A549 (cell line): ENCODE data around the gene CBX5. TPM values are rescaled to one million over a fixed set of nuclear protein-coding genes. Genes with fewer than 3 reads are reported as not detected.

Experiments
- BCL3 ChIP-seq: fragments of >200 bp; sonication (Bioruptor Twin); formaldehyde crosslinking; IDR thresholded peaks from 3 replicates; pipeline ENCODE4 v1.6.1; 2016
- BHLHE40 ChIP-seq: IDR thresholded peaks from 2 replicates; pipeline ENCODE4 v1.6.1; 2012; ENCODE audit warnings: low read depth, low read length, inconsistent platforms
- CHD4 ChIP-seq: fragments of 200-600 bp; sonication (generic); IDR thresholded peaks from 2 replicates; pipeline ENCODE4 v1.6.1; 2016; ENCODE audit warnings: antibody characterized with exemption, mild to moderate bottlenecking, borderline replicate concordance
- GATA3 ChIP-seq: IDR thresholded peaks from 2 replicates; pipeline ENCODE4 v1.6.1; 2012; ENCODE audit warnings: borderline replicate concordance
- HEYL ChIP-seq: fragments of 250-450 bp; sonication (Bioruptor Pico); IDR thresholded peaks from 2 replicates; pipeline ENCODE4 v1.8.0; 2021; ENCODE audit warnings: mild to moderate bottlenecking, moderate library complexity
- JUNB ChIP-seq: fragments of >200 bp; sonication (Bioruptor Twin); formaldehyde crosslinking; IDR thresholded peaks from 2 replicates; pipeline ENCODE4 v1.6.1; 2016
- MAZ ChIP-seq: fragments of 150-350 bp; IDR thresholded peaks from 2 replicates; pipeline ENCODE4 v1.6.1; 2014; ENCODE audit warnings: antibody characterized with exemption, low read depth, low read length, borderline replicate concordance
- NPAS2 ChIP-seq: fragments of 250-450 bp; sonication (Bioruptor Pico); IDR thresholded peaks from 2 replicates; pipeline ENCODE4 v1.8.0; 2022; ENCODE audit warnings: mild to moderate bottlenecking, moderate library complexity, borderline replicate concordance
- NR3C1 ChIP-seq: fragments of >200 bp; sonication (Bioruptor Twin); formaldehyde crosslinking; IDR thresholded peaks from 3 replicates; pipeline ENCODE4 v1.6.1; 2017
- POLR2AphosphoS2 ChIP-seq: conservative IDR thresholded peaks from 2 replicates; pipeline ENCODE4 v1.6.1; 2012; ENCODE audit warnings: low read length, improper control_type of control experiment, inconsistent platforms
- RAD21 ChIP-seq, 2 experiments: fragments of >200 bp in 1 of 2; sonication (Bioruptor Twin) in 1 of 2; formaldehyde crosslinking in 1 of 2; IDR thresholded peaks in 1 of 2; conservative IDR thresholded peaks in 1 of 2; 2 replicates in 1 of 2; 3 replicates in 1 of 2; pipeline ENCODE4 v1.6.1; 2012 to 2018; ENCODE audit warnings: inconsistent platforms in 1 of 2
- REST ChIP-seq: fragments of 200-600 bp; sonication (generic); IDR thresholded peaks from 2 replicates; pipeline ENCODE4 v1.6.1; 2016; ENCODE audit warnings: antibody characterized with exemption, mild to moderate bottlenecking, moderate library complexity
- SMC3 ChIP-seq: fragments of >200 bp; sonication (Bioruptor Twin); formaldehyde crosslinking; IDR thresholded peaks from 3 replicates; pipeline ENCODE4 v1.6.1; 2018; ENCODE audit warnings: inconsistent platforms
- TFCP2L1 ChIP-seq: fragments of 250-450 bp; sonication (Bioruptor Pico); IDR thresholded peaks from 2 replicates; pipeline ENCODE4 v1.5.0; 2021; ENCODE audit warnings: mild to moderate bottlenecking
- ZNF302 ChIP-seq: fragments of 250-450 bp; sonication (Bioruptor Pico); IDR thresholded peaks from 2 replicates; pipeline ENCODE4 v1.9.0; 2021; ENCODE audit warnings: inconsistent platforms, mild to moderate bottlenecking, moderate library complexity
- ZSCAN20 ChIP-seq: fragments of 250-450 bp; sonication (Bioruptor Pico); IDR thresholded peaks from 2 replicates; pipeline ENCODE4 v1.8.0; 2022; ENCODE audit warnings: mild to moderate bottlenecking, moderate library complexity
- polyA plus RNA-seq, 4 experiments: library from polyadenylated mRNA; depleted of rRNA in 3 of 4; stranded (reverse); fragments of >200 nt; fragmentation: RNase III in 1 of 4; extraction: RNeasy Plus Mini Kit Qiagen cat#74134 plus additional on column Dnase treatment in 1 of 4; gene quantifications; 2 replicates in 3 of 4; 3 replicates in 1 of 4; pipeline ENCODE4 v1.2.3, GENCODE V29; 2011 to 2017
- TF ChIP-seq, protein P1 (sequence below): fragments of 150-350 bp; IDR thresholded peaks from 2 replicates; pipeline ENCODE4 v1.6.1; 2014; ENCODE audit warnings: low read depth, mild to moderate bottlenecking, low read length
- TF ChIP-seq, protein P2 (sequence below): fragments of >200 bp; sonication (Bioruptor Twin); formaldehyde crosslinking; IDR thresholded peaks from 3 replicates; pipeline ENCODE4 v1.5.1; 2016
- TF ChIP-seq, protein P3 (sequence below): IDR thresholded peaks from 2 replicates; pipeline ENCODE4 v1.6.1; 2012; ENCODE audit warnings: low read depth, borderline replicate concordance

CBX5 gene
- polyA plus RNA-seq, 2 of the 4 experiments (the other 2 are of a cell fraction), result 39.5 to 129 TPM

DNA sequence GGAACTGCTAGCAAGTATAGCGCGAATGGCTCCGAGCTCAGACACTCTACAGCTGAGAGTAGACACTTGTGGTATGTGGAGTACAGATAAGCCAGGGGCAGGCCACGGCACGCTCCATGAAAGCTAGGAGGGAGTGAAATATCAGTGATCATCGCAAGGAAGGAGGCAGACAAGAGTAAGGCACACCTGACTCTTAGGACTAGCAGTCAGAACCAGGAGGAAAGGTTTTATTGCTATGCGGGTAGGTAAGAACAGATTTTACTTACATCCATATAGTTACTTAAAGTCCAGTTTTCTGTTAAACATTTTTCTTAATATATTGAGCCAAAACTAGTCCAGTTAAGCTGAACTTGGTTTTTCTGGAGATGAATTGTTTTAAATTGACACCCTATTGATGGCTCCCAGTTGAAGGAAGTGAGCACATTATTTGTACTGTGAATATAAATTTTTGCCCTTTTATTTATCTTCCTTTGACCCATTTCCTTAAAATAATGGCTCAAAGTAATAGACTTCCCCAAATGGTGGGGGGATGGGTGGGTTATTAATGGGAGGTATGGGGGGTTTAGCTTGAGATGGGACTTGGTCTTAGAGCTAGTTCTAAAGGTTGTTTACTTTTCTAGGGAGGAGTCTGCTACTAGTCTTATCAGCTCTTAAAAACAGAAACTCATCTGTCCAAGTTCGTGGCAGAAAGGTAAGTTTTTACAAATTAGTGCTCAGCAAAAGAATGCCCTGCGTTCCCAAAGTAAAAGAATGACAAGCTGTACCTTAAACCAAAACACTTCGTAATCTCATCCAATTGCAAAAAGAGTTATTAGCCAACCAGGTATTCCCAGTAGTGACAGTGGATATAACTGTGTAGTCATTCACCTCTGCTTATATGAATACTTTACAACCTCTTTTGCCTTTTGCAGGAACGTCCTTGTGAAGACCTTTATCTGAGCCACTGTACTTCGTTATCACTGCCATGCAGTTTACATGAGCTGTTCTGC lies 6.4 kb upstream of the CBX5 start (continued):
- no peak for TF ChIP-seq BHLHE40
- TF ChIP-seq ZNF302, result no peak
- no peak for TF ChIP-seq NR3C1
- no peak; the same call in 1 of the 2 replicates for TF ChIP-seq ZSCAN20 (CRISPR knock-in tag)
- TF ChIP-seq, protein P1, sequence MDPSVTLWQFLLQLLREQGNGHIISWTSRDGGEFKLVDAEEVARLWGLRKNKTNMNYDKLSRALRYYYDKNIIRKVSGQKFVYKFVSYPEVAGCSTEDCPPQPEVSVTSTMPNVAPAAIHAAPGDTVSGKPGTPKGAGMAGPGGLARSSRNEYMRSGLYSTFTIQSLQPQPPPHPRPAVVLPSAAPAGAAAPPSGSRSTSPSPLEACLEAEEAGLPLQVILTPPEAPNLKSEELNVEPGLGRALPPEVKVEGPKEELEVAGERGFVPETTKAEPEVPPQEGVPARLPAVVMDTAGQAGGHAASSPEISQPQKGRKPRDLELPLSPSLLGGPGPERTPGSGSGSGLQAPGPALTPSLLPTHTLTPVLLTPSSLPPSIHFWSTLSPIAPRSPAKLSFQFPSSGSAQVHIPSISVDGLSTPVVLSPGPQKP, result no peak
- TF ChIP-seq CHD4, result no peak
- TF ChIP-seq TFCP2L1, result peak; percentile 94
- peak; percentile 30; the same call in 1 of the 3 replicates for TF ChIP-seq BCL3
- TF ChIP-seq NPAS2 (CRISPR knock-in tag), result no peak
- TF ChIP-seq JUNB, result no peak
- TF ChIP-seq SMC3, result no peak
- TF ChIP-seq, protein P2, sequence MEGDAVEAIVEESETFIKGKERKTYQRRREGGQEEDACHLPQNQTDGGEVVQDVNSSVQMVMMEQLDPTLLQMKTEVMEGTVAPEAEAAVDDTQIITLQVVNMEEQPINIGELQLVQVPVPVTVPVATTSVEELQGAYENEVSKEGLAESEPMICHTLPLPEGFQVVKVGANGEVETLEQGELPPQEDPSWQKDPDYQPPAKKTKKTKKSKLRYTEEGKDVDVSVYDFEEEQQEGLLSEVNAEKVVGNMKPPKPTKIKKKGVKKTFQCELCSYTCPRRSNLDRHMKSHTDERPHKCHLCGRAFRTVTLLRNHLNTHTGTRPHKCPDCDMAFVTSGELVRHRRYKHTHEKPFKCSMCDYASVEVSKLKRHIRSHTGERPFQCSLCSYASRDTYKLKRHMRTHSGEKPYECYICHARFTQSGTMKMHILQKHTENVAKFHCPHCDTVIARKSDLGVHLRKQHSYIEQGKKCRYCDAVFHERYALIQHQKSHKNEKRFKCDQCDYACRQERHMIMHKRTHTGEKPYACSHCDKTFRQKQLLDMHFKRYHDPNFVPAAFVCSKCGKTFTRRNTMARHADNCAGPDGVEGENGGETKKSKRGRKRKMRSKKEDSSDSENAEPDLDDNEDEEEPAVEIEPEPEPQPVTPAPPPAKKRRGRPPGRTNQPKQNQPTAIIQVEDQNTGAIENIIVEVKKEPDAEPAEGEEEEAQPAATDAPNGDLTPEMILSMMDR, result no peak
- no peak for TF ChIP-seq HEYL (CRISPR knock-in tag)
- peak; percentile 19; the same call in 1 of the 2 replicates for TF ChIP-seq REST
- TF ChIP-seq GATA3, result 0 out of 2 replicates have a peak, but pooled peaks have one; percentile 4
- peak; percentile 96 for TF ChIP-seq POLR2AphosphoS2
- no peak for TF ChIP-seq MAZ
- TF ChIP-seq RAD21 (conservative IDR thresholded peaks at IDR 0.05 in 1 of 2, IDR thresholded peaks at IDR 0.05 in 1 of 2), result no peak
- TF ChIP-seq, protein P3, sequence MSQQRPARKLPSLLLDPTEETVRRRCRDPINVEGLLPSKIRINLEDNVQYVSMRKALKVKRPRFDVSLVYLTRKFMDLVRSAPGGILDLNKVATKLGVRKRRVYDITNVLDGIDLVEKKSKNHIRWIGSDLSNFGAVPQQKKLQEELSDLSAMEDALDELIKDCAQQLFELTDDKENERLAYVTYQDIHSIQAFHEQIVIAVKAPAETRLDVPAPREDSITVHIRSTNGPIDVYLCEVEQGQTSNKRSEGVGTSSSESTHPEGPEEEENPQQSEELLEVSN, result no peak
